Bronchial epithelial cell (primary cell): ENCODE data around the gene RNF212B. TPM values are rescaled to one million over a fixed set of nuclear protein-coding genes. Genes with fewer than 3 reads are reported as not detected.
"Not testable (repeated sequence)": the region's sequence is repeated elsewhere in the genome, so short reads cannot be mapped to it uniquely, and the experiment has no call there.

Experiments used
- DNase-seq: peaks from one replicate; pipeline ENCODE4 v3.0.0-alpha.2; 2010; ENCODE audit warnings: low read depth
- FAIRE-seq: peaks from 2 replicates; lab custom pipeline; 2011; peaks lifted over from hg19 to GRCh38; lab: Jason Lieb, UNC
- H3K27me3 ChIP-seq: 2 replicates; pipeline ENCODE4 v1.5.1; 2011; ENCODE audit warnings: low read length; ENCODE audit not compliant: control insufficient read depth, insufficient read depth
- H3K36me3 ChIP-seq: 2 replicates; pipeline ENCODE4 v1.5.1; 2011; ENCODE audit warnings: low read length; ENCODE audit not compliant: control insufficient read depth, insufficient read depth
- H3K4me3 ChIP-seq: 2 replicates; pipeline ENCODE4 v1.5.1; 2011; ENCODE audit warnings: mild to moderate bottlenecking, low read depth, low read length, control low read depth
- CTCF ChIP-seq: IDR thresholded peaks from 2 replicates; pipeline ENCODE4 v1.5.1; 2011; ENCODE audit warnings: mild to moderate bottlenecking, moderate library complexity, low read length, control low read depth, inconsistent platforms; ENCODE audit not compliant: insufficient read depth, severe bottlenecking
- total RNA-seq: library from RNA; depleted of rRNA; stranded (reverse); fragments of >200 nt; gene quantifications from 2 replicates; pipeline ENCODE4 v1.2.1, GENCODE V29; 2014

The RNF212B gene
- total RNA-seq, 1 donor from 2014 or later: not detected

- Histone ChIP-seq H3K27me3 (no peaks in the 10 kb centered on the region), H3K4me3 (no peak overlapping the region), H3K36me3 (no peaks in the 10 kb centered on the region)
- no peak for TF ChIP-seq CTCF
- DNase-seq (peak; percentile 42), FAIRE-seq (no peak)
These were observed 12.1 kb downstream of the RNF212B start for GRCh38 chr14:23249824-23250223.

GRCh38 chr14:23252006-23252405, 14.3 kb downstream of the RNF212B start:
- H3K27me3 ChIP-seq: no peaks in the 10 kb centered on the region
- peak; percentile 75 for DNase-seq
- TF ChIP-seq CTCF: no peak
- no peak for FAIRE-seq
- no peaks in the 10 kb centered on the region for H3K36me3 ChIP-seq
- H3K4me3 ChIP-seq: no peak overlapping the region

GRCh38 chr14:23252420-23253333, 14.9 kb downstream of the RNF212B start:
- no peak overlapping the region for H3K4me3 ChIP-seq
- TF ChIP-seq CTCF: no peak
- no peaks in the 10 kb centered on the region for H3K27me3 ChIP-seq
- FAIRE-seq (no peak), DNase-seq (peak; percentile 76)
- no peaks in the 10 kb centered on the region for H3K36me3 ChIP-seq

DNA sequence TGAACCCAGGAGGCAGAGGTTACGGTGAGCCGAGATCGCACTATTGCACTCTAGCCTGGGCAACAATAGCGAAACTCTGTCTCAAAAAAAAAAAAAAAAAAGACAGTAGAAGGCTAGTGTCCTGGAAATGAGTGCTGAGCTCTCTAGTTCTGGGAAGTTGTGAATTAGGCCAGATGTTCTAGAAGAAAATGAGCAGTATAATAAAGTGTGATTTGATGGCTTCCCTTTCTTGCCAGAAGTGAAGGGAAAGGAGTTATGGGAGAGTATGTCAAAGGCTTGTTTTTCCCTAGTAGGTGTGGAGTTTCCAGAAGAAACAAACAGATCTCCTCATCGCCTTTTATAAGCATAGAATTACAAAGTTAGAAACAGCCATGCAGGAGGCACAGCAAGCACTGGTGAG, 20.5 kb downstream of the RNF212B start:
- no peak for TF ChIP-seq CTCF
- no peak for DNase-seq
- Histone ChIP-seq H3K36me3 (no peaks in the 10 kb centered on the region), H3K4me3 (no peak overlapping the region), H3K27me3 (no peaks in the 10 kb centered on the region)
- FAIRE-seq: no peak

- DNase-seq (no peak), FAIRE-seq (no peak)
- Histone ChIP-seq H3K27me3 (no peaks in the 10 kb centered on the region), H3K4me3 (no peak overlapping the region), H3K36me3 (no peaks in the 10 kb centered on the region)
- no peak for TF ChIP-seq CTCF
These were observed 21.7 kb downstream of the RNF212B start for GRCh38 chr14:23259426-23259825.

GRCh38 chr14:23260849-23261248, 23.1 kb downstream of the RNF212B start:
- not testable (repeated sequence) for FAIRE-seq, H3K36me3 ChIP-seq, H3K27me3 ChIP-seq, H3K4me3 ChIP-seq, DNase-seq
